ENCODE measurements around the gene CARD11. TPM values are rescaled to one million over a fixed set of nuclear protein-coding genes. Genes with fewer than 3 reads are reported as not detected.

CARD11 gene
- total and polyA plus RNA-seq, 7 experiments from 2014 or later, result 13.3 to 136 (median 113) TPM

DNA sequence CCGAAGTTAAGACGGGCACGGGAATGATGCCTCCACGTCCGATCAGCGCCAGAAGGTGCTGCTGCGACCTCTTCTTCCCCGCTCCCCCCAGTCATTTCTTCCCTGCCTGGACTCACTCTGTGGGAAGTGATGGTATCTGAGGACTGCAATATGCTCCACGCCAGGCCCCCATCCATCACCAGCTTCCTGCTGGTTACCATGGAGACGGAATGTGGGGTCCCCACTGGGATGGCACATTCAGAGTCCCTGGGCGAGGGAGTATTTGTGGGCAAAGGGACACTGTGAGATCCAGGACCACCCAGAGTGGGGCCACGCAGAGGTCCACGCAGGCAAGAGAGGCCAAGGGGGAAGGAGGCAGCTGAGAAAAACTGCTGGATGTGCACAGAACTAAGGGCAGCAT is 39.7 kb downstream of the CARD11 start:
- no peaks in the 10 kb centered on the region for H3K27me3 Mint-ChIP-seq
- POLR2A ChIA-PET, result interaction anchor here (0.6 to 0.8 kb wide), 3 partner anchors 24 to 44 kb away, joined by 3 to 4 read pairs (median 4); no protein-coding TSS in a partner anchor
- H3K27ac Mint-ChIP-seq, result peak overlapping the region in 3 of 9 donors; percentile 10 to 62 (median 46)
- CTCF ChIA-PET, result no interaction called here
- no peak for DNase-seq
- Histone ChIP-seq H3K27ac (ENCODE audit: low read depth, low read length) (no peak overlapping the region), H3K9me3 (ENCODE audit: control insufficient read depth in 2 of 3, low read length in 3 of 3) (no peaks in the 10 kb centered on the region), H3K4me1 (ENCODE audit: control insufficient read depth in 2 of 2, insufficient read depth in 2 of 2, low read length in 2 of 2) (peaks cover 0 to 9% of the 10 kb centered on the region in 2 donors), H3K4me3 (ENCODE audit: low read length) (no peak overlapping the region), H3K27me3 (ENCODE audit: control insufficient read depth in 2 of 2, insufficient read depth in 2 of 2, low read length in 2 of 2) (no peaks in the 10 kb centered on the region), H3K36me3 (ENCODE audit: control insufficient read depth in 2 of 3, insufficient read depth in 3 of 3, low read length in 3 of 3) (peaks cover 0 to 48% (median 0%) of the 10 kb centered on the region in 3 experiments)
- H3K36me3 Mint-ChIP-seq, result peaks cover 12 to 59% (median 27%) of the 10 kb centered on the region in 5 donors
- intact Hi-C loops (cut with micrococcal nuclease), result no loop called here
- ATAC-seq, result no peak
- H3K4me3 Mint-ChIP-seq, result peak overlapping the region in 1 of 10 donors; percentile 13
- peaks cover 31 to 68% (median 51%) of the 10 kb centered on the region in 7 donors for H3K4me1 Mint-ChIP-seq
- H3K9me3 Mint-ChIP-seq, result peaks cover 0 to 5% (median 0%) of the 10 kb centered on the region in 11 donors

DNA sequence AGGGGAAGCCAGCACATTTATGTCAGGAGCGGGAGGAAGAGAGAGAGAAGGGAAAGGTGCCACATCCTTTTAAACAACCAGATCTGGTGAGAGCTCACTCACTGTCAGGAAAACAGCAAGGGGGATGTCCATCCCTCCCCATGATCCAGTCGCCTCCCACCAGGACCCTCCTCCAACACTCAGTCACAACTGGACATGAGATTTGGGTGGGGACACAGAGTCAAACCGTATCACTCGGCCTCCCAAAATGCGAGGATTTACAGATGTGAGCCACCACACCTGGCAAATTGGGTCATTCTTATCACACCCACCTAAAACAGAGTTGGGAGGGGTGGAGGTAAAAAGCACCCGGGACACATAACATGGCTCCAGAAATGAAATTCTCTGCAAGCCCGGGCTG is 41.0 kb downstream of the CARD11 start:
- ChIA-PET CTCF (no interaction called here), POLR2A (no interaction called here)
- Mint-ChIP-seq H3K27ac (peak overlapping the region in 2 of 9 donors; percentile 43 to 59), H3K9me3 (peaks cover 0 to 6% (median 0%) of the 10 kb centered on the region in 11 donors), H3K27me3 (no peaks in the 10 kb centered on the region), H3K36me3 (peaks cover 0 to 54% (median 23%) of the 10 kb centered on the region in 5 donors), H3K4me3 (no peak overlapping the region), H3K4me1 (peaks cover 20 to 57% (median 39%) of the 10 kb centered on the region in 7 donors)
- Histone ChIP-seq H3K36me3 (ENCODE audit: control insufficient read depth in 2 of 3, insufficient read depth in 3 of 3, low read length in 3 of 3) (peaks cover 0 to 52% (median 0%) of the 10 kb centered on the region in 3 experiments), H3K27ac (ENCODE audit: low read depth, low read length) (no peak overlapping the region), H3K9me3 (ENCODE audit: control insufficient read depth in 2 of 3, low read length in 3 of 3) (no peaks in the 10 kb centered on the region), H3K4me1 (ENCODE audit: control insufficient read depth in 2 of 2, insufficient read depth in 2 of 2, low read length in 2 of 2) (peaks cover 0 to 5% of the 10 kb centered on the region in 2 donors), H3K4me3 (ENCODE audit: low read length) (no peak overlapping the region), H3K27me3 (ENCODE audit: control insufficient read depth in 2 of 2, insufficient read depth in 2 of 2, low read length in 2 of 2) (no peaks in the 10 kb centered on the region)
- intact Hi-C loops (cut with micrococcal nuclease), result no loop called here
- DNase-seq (no peak), ATAC-seq (no peak)

GRCh38 chr7:3000566-3000965 is 43.1 kb downstream of the CARD11 start:
- intact Hi-C loops (cut with micrococcal nuclease), result no loop called here
- H3K27me3 ChIP-seq (ENCODE audit: control insufficient read depth in 2 of 2, insufficient read depth in 2 of 2, low read length in 2 of 2), result no peaks in the 10 kb centered on the region
- ChIA-PET POLR2A (no interaction called here), CTCF (interaction anchor here (1.0 kb wide), 2 partner anchors 65 to 152 kb away, joined by 3 to 4 read pairs; no protein-coding TSS in a partner anchor)
- H3K9me3 ChIP-seq (ENCODE audit: control insufficient read depth in 2 of 3, low read length in 3 of 3), result peaks cover 0 to 9% (median 0%) of the 10 kb centered on the region in 3 experiments
- no peak overlapping the region for H3K4me3 ChIP-seq (ENCODE audit: low read length)
- Mint-ChIP-seq H3K36me3 (peaks cover 4 to 68% (median 37%) of the 10 kb centered on the region in 5 donors), H3K27ac (peak overlapping the region in 2 of 9 donors; percentile 8 to 62), H3K9me3 (peaks cover 0 to 14% (median 0%) of the 10 kb centered on the region in 11 donors), H3K27me3 (no peaks in the 10 kb centered on the region), H3K4me1 (peaks cover 14 to 40% (median 26%) of the 10 kb centered on the region in 7 donors), H3K4me3 (no peak overlapping the region)
- DNase-seq (no peak), ATAC-seq (no peak)
- H3K4me1 ChIP-seq (ENCODE audit: control insufficient read depth in 2 of 2, insufficient read depth in 2 of 2, low read length in 2 of 2), result peaks cover 0 to 5% of the 10 kb centered on the region in 2 donors
- H3K27ac ChIP-seq (ENCODE audit: low read depth, low read length), result no peak overlapping the region
- peaks cover 0 to 58% (median 5%) of the 10 kb centered on the region in 3 experiments for H3K36me3 ChIP-seq (ENCODE audit: control insufficient read depth in 2 of 3, insufficient read depth in 3 of 3, low read length in 3 of 3)

- ATAC-seq (no peak), DNase-seq (no peak)
- Histone ChIP-seq H3K36me3 (ENCODE audit: control insufficient read depth in 2 of 3, insufficient read depth in 3 of 3, low read length in 3 of 3) (peaks cover 0 to 70% (median 6%) of the 10 kb centered on the region in 3 experiments), H3K4me1 (ENCODE audit: control insufficient read depth in 2 of 2, insufficient read depth in 2 of 2, low read length in 2 of 2) (peaks cover 0 to 5% of the 10 kb centered on the region in 2 donors), H3K9me3 (ENCODE audit: control insufficient read depth in 2 of 3, low read length in 3 of 3) (peaks cover 0 to 10% (median 0%) of the 10 kb centered on the region in 3 experiments), H3K27ac (ENCODE audit: low read depth, low read length) (no peak overlapping the region), H3K27me3 (ENCODE audit: control insufficient read depth in 2 of 2, insufficient read depth in 2 of 2, low read length in 2 of 2) (no peaks in the 10 kb centered on the region), H3K4me3 (ENCODE audit: low read length) (no peak overlapping the region)
- no peak overlapping the region for H3K4me3 Mint-ChIP-seq
- H3K4me1 Mint-ChIP-seq, result peaks cover 14 to 47% (median 32%) of the 10 kb centered on the region in 7 donors
- H3K27ac Mint-ChIP-seq, result peak overlapping the region in 6 of 9 donors; percentile 50 to 79 (median 68)
- CTCF ChIA-PET, result interaction anchor here (0.7 kb wide), 1 partner anchor 15 kb away, joined by 5 read pairs; no protein-coding TSS in a partner anchor
- intact Hi-C loops (cut with micrococcal nuclease), result no loop called here
- POLR2A ChIA-PET, result interaction anchor here (0.6 kb wide), 1 partner anchor 1155 kb away, joined by 3 read pairs; no protein-coding TSS in a partner anchor
- H3K36me3 Mint-ChIP-seq, result peaks cover 12 to 83% (median 51%) of the 10 kb centered on the region in 5 donors
- no peaks in the 10 kb centered on the region for H3K27me3 Mint-ChIP-seq
- H3K9me3 Mint-ChIP-seq, result peaks cover 0 to 25% (median 4%) of the 10 kb centered on the region in 11 donors
Observed at GRCh38 chr7:2999078-2999500, 44.6 kb downstream of the CARD11 start.

DNA sequence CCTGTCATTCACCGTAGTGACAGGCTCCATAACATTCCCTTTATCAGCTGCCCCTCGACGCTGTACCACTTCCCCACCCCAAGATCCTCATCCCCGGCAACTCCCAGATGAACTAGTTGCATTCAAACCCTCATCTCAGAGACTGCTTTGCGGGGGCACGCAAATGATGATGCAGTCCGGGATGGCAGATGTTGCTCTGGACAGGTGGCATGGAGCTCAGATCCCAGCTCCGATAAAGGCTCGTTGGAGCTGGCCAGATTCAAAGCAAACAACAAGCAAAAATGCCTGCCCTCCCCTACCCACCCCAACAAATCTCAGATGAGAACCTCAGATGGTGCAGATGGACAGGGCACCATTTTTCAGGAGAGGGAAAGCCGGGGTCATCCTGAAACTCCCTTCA is 46.7 kb downstream of the CARD11 start:
- H3K4me1 Mint-ChIP-seq, result peaks cover 12 to 46% (median 23%) of the 10 kb centered on the region in 7 donors

DNA sequence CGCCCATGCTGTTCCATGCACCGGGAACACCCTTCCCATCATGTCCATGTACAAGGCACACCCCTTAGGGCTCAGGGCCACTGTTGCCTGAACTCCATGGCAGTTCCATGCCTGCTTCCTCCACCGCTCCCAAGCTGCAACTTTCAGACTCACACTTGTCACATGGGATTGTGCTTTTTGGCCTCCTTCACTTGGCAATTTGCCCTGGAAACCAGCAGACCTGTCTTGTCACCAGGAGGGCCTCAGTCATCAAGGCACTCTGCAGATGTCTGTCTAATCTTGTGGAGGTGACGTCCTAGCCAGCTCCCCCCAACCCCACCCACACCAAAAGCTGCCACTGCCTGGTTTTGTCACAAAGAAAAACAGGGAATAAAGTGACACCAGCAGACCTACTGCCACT is 47.5 kb downstream of the CARD11 start:
- H3K4me1 ChIP-seq (ENCODE audit: control insufficient read depth in 2 of 2, insufficient read depth in 2 of 2, low read length in 2 of 2), result no peaks in the 10 kb centered on the region
- Mint-ChIP-seq H3K36me3 (peaks cover 12 to 89% (median 67%) of the 10 kb centered on the region in 5 donors), H3K27ac (peak overlapping the region in 4 of 9 donors; percentile 21 to 72 (median 60)), H3K4me1 (peaks cover 10 to 44% (median 19%) of the 10 kb centered on the region in 7 donors), H3K9me3 (peaks cover 0 to 38% (median 8%) of the 10 kb centered on the region in 11 donors), H3K27me3 (no peaks in the 10 kb centered on the region), H3K4me3 (no peak overlapping the region)
- H3K4me3 ChIP-seq (ENCODE audit: low read length), result no peak overlapping the region
- no peaks in the 10 kb centered on the region for H3K27me3 ChIP-seq (ENCODE audit: control insufficient read depth in 2 of 2, insufficient read depth in 2 of 2, low read length in 2 of 2)
- ATAC-seq, result no peak
- H3K36me3 ChIP-seq (ENCODE audit: control insufficient read depth in 2 of 3, insufficient read depth in 3 of 3, low read length in 3 of 3), result peaks cover 0 to 64% (median 6%) of the 10 kb centered on the region in 3 experiments
- ChIA-PET POLR2A (interaction anchor here (0.6 kb wide), 1 partner anchor 1067 kb away, joined by 4 read pairs; no protein-coding TSS in a partner anchor), CTCF (interaction anchor here (0.7 kb wide), 1 partner anchor 18 kb away, joined by 5 read pairs; no protein-coding TSS in a partner anchor)
- intact Hi-C loops (cut with micrococcal nuclease), result no loop called here
- no peak for DNase-seq
- H3K27ac ChIP-seq (ENCODE audit: low read depth, low read length), result no peak overlapping the region
- peaks cover 0 to 10% (median 0%) of the 10 kb centered on the region in 3 experiments for H3K9me3 ChIP-seq (ENCODE audit: control insufficient read depth in 2 of 3, low read length in 3 of 3)

More for the DNA sequence above, 46.7 kb downstream of the CARD11 start:
- POLR2A ChIA-PET, result interaction anchor here (0.6 kb wide), 1 partner anchor 1456 kb away, joined by 3 read pairs; no protein-coding TSS in a partner anchor
- Histone ChIP-seq H3K27me3 (ENCODE audit: control insufficient read depth in 2 of 2, insufficient read depth in 2 of 2, low read length in 2 of 2) (no peaks in the 10 kb centered on the region), H3K9me3 (ENCODE audit: control insufficient read depth in 2 of 3, low read length in 3 of 3) (peaks cover 0 to 10% (median 0%) of the 10 kb centered on the region in 3 experiments), H3K4me3 (ENCODE audit: low read length) (no peak overlapping the region), H3K4me1 (ENCODE audit: control insufficient read depth in 2 of 2, insufficient read depth in 2 of 2, low read length in 2 of 2) (no peaks in the 10 kb centered on the region), H3K36me3 (ENCODE audit: control insufficient read depth in 2 of 3, insufficient read depth in 3 of 3, low read length in 3 of 3) (peaks cover 0 to 71% (median 6%) of the 10 kb centered on the region in 3 experiments), H3K27ac (ENCODE audit: low read depth, low read length) (no peak overlapping the region)
- ATAC-seq (no peak), DNase-seq (no peak)
- peak overlapping the region in 3 of 9 donors; percentile 48 to 72 (median 51) for H3K27ac Mint-ChIP-seq
- CTCF ChIA-PET, result no interaction called here
- H3K9me3 Mint-ChIP-seq, result peaks cover 0 to 32% (median 6%) of the 10 kb centered on the region in 11 donors
- intact Hi-C loops (cut with micrococcal nuclease), result no loop called here
- H3K36me3 Mint-ChIP-seq, result peaks cover 12 to 89% (median 62%) of the 10 kb centered on the region in 5 donors
- no peaks in the 10 kb centered on the region for H3K27me3 Mint-ChIP-seq
- no peak overlapping the region for H3K4me3 Mint-ChIP-seq
